ENCODE data around the gene PDE4A. TPM values are rescaled to one million over a fixed set of nuclear protein-coding genes. Genes with fewer than 3 reads are reported as not detected.

PDE4A gene
- total and polyA plus RNA-seq, 2 of the 13 experiments (the other 11 are each of a cell fraction or from before 2014, with no cell fraction given): 1.1 to 4.1 TPM

GRCh38 chr19:10431254-10431942, 11.1 kb downstream of the PDE4A start (continued):
- TF ChIP-seq ZNF646 (CRISPR knock-in tag; IDR thresholded peaks at IDR 0.05): no peak
- no peak for TF ChIP-seq SMYD3 (CRISPR knock-in tag; IDR thresholded peaks at IDR 0.05)
- TF ChIP-seq ARID4A (CRISPR knock-in tag; IDR thresholded peaks at IDR 0.05; ENCODE audit: borderline replicate concordance): no peak; the same call in 1 of the 2 replicates
- TF ChIP-seq U2AF2 (IDR thresholded peaks at IDR 0.05; ENCODE audit: low read depth, low read length): no peak
- TF ChIP-seq KDM5A (IDR thresholded peaks at IDR 0.05; ENCODE audit: borderline replicate concordance, low read length): no peak
- TF ChIP-seq ELK4 (CRISPR knock-in tag; IDR thresholded peaks at IDR 0.05; ENCODE audit: borderline replicate concordance): no peak
- peak; percentile 14; the same call in 1 of the 2 replicates for TF ChIP-seq ZNF501 (CRISPR knock-in tag; IDR thresholded peaks at IDR 0.05)
- TF ChIP-seq TERF1 (CRISPR knock-in tag; IDR thresholded peaks at IDR 0.05): no peak
- TF ChIP-seq RBM39 (IDR thresholded peaks at IDR 0.05; ENCODE audit: low read depth, low read length, poor library complexity, severe bottlenecking): peak; percentile 71
- TF ChIP-seq ZBTB44 (CRISPR knock-in tag; IDR thresholded peaks at IDR 0.05): no peak
- TF ChIP-seq ZNF629 (CRISPR knock-in tag; conservative IDR thresholded peaks at IDR 0.05): peak; percentile 100
- no peak for TF ChIP-seq ZNF678 (CRISPR knock-in tag; IDR thresholded peaks at IDR 0.05)
- no peak for TF ChIP-seq PCBP1 (IDR thresholded peaks at IDR 0.05; ENCODE audit: borderline replicate concordance, low read depth, low read length)
